Femur (tissue), 1 donor: ENCODE data around the gene TMEM201.
A peak's percentile ranks its signal among the peaks of the same experiment; 100 is the strongest.

ENCODE experiments used
- DNase-seq: peaks from one replicate; pipeline ENCODE4 v3.0.0-alpha.2; 2017

Gene TMEM201

DNA sequence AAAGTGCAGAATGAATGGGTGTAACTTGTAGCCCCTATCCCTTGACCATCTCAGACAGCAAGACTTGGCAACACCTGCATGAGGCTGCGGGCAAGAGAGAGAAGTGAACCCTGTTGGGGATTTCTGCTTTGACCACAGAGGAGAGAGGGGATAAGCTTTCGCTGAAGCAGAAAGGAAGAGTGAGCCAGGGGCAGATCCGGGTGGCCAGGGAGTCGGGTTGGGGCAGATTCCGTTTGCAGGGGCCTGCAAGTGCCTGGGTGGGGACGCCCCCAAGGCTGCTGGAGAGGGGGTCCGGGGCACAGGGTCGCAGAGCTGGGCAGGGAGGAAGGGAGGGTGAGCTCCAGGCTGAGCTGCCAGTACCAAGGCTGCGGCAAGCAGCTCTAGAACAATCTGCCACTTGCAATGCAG, 37.5 kb downstream of the TMEM201 start:
- no peak for DNase-seq

DNA sequence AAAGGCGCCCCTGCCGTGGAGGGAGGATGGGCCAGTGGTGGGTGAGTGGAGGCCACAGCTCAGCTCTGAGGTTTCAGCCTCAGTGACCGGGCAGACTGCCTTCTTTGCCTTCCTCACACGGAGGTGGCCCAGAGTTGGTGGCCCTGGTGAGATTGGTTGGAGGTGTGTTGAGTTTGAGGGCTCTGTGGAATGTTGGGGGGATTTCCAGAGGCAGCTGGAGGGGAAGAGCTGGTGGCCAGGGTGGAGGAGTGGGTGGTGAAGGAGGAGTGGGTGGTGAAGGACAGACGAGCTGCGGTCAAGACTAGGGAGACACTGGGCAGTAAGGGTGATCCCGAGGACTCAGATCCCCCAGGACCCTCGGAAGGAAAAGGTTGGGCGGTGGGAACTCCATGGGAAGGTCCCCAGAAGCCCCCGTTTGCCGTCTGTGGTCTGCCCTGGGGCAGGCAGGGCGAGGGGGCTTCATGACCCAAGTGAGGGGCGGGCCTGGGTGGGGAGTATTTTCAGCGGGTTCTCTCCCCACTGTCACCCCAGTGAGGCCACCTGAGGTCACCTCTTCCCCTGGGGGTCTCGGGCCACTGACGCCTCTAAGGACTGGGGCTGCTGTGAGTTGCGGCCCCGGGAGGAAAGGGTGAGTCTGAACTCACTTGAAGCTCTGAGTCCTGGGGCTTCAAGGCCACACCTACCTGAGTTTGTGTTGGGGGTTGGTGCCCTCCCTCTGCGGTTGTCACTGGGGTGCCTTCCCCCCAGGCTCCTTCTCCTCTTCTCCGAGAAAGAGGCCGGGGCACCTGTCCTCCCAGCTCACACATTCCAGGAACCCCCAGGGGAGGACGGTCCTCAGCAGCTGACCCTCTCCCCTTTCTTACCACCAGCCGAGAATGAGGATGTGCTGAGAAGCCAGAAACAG, 40.1 kb downstream of the TMEM201 start:
- no peak for DNase-seq

DNA sequence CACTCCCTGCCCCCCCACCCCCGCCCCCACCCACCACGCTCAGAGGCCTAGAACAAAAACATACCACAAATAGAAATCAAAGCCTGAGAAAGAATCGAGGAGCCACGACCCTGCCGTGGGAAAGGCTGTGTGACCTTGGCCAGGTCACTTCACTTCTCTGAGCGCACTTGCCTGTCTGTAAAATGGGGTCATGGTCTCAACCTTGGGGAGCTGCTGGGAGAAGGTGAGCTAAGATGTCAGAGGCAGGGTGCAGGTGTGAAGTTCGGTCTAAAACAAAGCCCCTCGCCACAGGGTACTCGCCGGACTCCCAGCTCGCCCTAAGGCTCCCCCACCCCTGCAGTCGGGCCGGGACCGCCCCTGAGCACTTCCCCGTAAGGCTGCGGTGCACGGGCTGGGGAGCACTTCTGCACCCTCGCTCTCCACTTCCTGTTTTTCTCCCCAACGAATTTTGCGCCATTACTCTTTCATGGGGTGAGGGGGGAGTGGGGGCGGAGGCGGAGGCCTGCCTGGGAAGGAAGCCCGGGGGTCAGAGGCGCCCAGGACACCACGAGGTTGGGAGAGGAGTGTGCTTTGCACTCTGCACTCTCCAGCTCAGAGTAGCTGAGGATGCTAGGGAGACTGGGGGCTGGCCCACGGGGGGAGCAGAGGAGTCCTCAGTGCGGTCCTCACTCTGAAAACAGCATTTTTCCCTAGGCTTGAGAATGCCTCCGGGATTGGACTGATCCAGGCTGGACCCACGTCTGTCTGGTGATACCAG, 40.9 kb downstream of the TMEM201 start:
- DNase-seq = peak; percentile 60

DNA sequence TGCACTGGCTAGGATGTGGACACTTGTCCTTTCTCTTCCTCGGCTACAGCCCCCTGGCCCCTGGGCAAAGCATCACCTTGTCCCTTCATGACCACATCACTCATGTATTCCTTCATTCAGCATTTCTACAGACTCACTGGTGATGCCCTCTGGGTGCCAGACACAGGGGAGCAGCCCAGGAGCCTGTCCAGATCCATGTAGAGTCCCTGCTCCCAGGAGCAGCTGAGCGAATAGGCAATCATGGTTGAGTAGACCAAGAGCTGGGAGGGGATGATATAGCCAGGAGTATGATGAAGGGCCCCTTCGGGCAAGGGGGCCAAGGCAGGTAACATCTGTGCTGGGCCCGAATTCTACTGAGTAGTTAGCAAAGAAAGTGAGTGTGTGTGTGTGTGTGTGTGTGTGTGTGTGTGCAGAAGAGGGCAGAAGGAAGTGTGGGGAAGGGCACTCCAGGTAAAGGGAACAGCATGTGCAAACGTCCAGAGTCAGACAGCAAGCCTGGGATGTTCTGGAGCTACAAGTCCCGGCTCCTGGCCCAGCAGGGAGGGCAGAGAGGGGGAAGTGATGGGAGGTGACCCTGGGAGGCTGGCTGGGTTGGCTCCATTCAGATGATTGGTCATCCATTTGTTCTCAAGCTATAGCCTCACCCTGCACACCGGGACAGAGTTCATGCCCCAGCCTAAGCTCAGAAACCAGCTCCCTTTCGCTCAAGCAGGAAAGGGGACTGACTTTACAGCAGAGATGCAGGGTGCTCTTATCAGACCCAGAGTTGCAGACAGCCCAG, 41.8 kb downstream of the TMEM201 start:
- no peak for DNase-seq

DNA sequence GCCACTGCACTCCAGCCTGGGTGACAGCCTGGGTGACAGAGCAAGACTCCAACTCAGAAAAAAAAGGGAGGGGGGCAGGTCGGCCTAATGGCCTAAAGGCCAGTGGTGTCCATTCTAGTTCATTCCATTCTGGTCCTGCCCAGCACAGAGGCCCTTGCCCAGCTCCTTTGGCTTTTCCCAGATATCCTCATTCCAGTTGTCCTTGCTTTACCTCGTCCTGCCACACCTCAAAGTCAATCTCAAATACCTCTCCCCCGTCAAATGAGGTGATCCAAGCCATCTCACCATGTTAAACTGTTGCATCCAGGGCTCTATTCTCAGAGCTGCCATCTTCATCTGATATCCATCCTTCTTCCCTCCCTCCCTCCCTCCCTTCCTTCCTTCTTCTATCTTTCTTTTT, 42.9 kb downstream of the TMEM201 start:
- no peak for DNase-seq

DNA sequence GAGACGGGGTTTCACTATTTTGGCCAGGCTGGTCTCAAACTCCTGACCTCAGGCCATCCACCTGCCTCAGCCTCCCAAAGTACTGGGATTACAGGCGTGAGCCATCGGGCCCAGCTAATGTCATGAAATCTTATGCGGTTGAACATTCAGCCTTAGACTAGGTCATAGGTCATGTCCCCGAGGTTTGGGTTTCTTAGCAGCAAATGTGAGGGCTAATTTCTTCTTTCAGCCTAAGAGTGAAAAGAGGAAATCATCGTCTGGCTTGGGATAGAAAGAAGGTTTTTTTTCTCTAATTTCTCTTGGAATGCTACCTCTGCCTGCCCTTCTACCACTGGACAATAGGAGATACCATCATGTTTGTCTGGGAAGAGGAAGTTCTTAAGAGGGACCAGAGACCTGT, 44.8 kb downstream of the TMEM201 start:
- DNase-seq = no peak

DNA sequence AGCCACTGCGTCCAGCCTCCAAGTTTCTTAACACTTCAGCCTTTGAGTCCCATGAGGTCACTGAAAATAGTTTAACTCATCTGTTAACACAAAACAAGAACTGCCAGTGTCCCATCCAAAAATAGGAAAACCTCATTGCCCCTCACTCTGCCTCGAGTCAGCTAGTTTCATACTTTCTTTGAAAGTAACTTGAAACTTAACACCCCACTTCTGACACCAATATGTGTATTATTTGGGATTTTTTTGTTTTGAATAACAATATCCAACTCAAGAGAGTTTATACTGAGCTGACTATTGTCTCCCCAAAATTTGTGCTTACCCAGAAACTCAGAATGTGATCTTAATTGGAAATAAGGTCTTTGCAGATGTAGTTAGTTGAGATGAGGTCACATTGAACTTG, 45.9 kb downstream of the TMEM201 start:
- no peak for DNase-seq

DNA sequence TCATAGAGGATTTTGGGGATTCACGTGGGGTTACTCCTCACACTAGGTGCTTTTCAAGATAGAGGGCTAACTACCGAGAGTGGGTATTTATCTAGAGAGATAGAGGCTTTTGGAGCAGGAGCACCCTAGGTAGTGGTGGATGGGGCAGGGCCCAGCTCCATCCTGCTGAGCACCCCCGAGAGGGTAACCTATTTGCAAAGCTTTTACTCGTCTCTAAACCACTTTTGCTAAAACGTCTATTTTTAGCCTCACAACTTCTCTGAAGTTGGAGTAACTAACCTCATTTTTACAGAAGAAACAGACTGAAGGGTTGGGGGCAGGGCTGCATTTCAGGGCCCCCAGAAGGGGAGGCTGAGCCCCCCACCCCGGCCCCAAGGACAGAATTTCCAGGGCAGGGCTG, 50.5 kb downstream of the TMEM201 start:
- no peak for DNase-seq

DNA sequence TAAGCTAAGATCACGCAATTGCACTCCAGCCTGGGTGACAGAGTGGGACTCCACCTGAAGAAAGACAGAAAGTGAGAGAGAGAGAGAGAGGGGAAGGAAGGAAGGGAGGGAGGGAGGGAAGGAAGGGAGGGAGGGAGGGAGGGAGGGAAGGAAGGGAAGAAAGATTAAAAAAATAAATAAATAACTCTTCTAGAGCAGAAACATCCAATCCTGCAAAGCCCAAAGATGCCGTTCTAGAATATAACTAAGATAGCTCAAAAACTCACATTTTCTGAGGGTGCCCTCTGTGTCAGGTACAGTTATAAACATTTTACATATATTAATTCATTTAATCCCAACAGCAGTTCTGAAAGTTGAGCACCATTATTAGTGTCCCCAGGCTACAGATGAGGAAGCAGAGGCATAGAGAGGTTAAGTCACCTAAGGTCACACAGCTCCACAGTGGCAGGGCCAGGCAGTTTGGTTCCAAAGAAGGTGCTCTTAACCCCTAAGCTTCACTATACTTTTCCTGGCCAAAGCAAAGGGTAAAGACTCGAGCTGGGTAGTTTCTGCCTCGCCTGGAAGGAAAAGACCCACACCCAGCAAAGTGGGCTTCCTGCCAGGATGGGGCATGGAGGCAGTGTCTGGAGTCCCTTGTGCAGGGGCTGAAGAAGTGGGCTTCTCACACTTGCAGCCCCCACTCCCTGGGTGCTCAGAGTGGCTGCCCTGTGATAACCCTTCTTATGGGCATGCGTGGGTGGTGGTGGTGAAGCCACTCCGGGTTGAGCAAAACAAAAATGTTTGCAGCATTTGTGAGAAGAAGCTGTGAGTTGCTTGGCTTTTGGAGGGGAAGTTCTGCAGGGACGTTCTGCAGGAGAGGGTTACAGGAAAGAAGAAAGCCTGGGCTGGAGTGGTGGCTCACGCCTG, 54.9 kb downstream of the TMEM201 start:
- no peak for DNase-seq

DNA sequence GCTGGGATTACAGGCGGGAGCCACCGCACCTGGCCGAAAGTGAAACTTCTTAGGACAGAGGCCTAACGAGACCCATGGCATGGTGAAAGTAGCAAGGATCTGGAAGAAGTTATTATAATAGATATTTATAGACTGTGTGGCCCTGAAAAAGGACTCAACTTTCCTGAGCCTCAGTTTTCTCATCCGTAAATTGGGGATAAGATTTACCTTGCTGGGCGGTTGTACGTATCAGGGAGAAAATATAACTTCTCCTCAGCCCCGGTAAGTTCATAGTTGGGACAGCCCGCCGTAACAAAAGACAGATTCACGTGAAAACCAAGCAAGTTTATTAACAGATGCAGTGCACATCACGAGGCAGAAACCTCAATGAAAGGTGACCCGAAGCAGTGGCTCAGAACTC, 57.3 kb downstream of the TMEM201 start:
- DNase-seq = no peak

DNA sequence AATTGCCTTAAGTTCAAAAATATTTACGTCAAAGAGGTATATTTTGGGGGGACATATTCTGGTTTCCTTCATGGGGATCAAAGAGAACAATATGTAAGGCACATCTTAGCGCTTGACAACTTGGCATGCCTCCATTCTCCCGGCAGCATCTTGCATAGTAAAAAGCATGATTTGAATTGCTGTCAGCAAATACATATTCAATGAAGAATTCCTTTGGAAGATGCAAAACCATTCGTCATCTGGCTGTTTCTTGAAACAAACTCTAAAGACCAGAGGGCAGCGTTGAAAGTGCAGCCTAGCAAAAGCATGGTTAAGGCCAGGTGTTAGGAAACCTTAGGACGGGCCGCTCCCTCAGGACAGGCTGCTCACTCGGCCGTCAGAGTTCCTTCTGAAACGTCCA, 59.5 kb downstream of the TMEM201 start:
- no peak for DNase-seq

DNA sequence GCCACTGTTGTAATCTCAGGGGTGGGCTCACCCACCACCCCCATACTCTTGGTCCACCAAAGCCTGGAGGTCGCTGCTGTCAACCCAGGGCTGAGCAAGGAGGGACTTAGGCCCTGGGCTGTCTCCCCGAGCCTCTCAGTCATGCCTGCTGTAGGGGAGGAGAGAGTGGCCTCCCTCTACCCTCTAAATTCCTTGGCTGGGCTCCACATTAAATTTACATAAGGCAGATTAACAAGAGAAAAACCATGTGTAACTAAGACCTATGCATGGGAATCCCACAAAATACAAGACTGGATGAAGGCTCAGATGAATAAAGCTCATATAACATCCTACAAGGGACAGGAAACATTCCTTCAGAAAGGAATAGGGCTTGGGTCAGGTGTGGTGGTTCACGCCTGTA, 61.1 kb downstream of the TMEM201 start:
- DNase-seq = no peak

DNA sequence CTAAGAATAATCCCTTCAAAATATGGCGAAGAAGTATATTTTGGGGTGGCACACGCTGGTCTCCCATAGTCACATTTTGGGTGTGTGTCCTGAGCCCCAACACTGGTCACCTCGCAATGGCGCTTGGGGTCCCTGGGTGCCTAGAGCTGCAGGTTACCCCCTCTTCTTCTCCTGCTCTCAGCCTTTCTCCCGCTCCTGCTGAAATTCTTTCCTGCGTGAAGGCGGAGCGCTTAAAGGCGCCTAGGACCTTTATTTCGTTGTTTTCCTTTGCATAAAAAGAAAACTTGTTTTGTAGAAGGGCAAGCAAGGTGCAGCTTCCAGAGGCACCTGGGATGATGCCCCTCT, 62.5 kb downstream of the TMEM201 start:
- DNase-seq = no peak

DNA sequence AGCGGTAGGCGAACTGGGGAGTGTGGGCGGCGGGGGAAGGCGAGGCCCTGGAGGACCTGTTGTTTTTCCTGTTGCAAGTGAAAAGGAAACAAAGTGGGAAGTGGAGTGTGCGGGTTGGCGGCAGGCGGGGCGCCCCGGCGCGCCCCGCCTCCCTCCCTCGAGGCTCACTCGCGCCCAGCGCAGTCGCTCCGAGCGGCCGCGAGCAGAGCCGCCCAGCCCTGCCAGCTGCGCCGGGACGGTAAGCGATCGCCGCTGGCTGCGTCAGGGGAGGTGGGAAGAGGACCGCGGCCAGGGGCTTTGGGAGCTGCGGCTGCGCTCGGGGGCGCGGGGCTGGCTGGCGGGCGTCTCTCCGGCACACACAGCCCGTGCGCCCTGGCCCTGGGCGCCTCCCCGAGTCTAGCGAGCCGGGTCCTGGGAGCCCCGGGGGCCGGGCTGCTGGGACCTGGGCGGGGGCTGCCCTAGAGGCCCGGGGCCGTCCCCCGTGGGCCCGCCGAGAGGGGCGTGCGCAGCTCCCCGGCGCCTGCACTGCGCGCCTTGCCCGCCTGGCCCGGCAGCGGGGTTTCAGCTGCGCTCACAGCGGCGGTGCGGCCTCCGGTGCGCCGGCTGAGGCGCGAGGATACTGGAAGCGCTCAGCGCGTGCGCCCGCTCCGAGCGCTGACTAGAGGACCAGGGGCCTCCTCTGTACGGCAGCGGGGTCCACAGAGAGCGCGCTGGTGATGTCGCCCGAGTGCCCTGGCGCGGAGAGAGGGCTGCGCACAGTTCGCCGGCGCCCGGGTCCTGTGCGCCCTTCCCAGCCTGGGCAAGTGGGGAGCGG, 63.1 kb downstream of the TMEM201 start, which contains the start of gene PIK3CD:
Gene PIK3CD (plus strand): TSS at position 167 of the 814 bp plus-strand sequence. CDS start 58,725 bp downstream, outside the sequence.
- no peak for DNase-seq

DNA sequence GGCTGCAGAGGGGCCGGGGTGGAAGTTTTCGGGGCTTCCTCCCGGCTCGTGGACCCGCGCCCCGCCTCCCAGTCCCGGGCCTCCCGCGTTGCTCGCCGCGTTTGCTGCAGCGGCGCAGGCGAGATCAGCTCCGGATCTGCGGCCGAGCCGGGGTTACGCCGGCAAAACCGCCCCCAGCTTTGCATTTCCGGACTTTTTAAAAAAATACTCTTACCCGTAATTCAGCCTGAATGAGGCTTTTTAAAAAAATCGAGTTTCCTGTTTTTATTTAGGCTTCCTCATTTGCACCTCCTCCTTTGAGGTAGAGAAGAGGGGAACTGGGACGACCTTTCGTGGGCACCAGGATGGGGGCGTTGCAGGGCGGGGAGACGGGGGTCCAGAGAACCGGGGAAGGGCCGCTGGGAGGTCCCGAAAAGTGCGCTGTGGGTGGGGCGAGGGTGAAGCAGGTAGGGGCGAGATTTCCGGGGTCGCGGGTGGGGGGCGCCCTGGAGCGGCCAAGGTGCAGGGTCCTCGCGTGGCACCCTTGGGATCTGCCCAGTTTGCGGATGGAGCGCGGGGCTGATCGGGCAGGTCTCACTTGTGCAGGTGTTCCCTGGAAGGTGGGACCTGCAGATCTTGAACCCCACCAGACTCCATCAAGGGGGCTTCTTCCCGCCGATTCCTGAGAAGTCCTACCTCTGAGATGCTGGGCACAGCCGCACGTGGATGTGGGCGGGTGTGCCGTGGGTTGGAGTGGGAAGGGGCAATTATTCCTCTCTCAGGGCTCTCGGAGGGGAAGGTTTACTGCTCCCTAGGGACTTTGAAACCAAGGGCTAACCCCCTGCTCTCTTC, 63.9 kb downstream of the TMEM201 start:
- no peak for DNase-seq

DNA sequence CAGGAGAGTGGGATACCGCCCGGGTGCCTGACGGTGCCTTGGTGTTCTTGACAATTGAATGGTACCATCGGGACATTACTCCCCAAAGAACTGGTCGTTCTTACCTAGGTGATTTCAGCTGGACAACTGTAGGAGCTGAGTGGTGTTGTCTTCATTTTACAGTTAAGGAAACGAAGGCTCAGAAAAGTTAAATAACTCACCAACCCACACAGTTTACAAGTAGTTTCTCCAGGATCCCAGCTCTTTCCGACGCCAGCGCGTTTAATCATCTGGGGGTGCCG, 64.4 kb downstream of the TMEM201 start:
- no peak for DNase-seq

DNA sequence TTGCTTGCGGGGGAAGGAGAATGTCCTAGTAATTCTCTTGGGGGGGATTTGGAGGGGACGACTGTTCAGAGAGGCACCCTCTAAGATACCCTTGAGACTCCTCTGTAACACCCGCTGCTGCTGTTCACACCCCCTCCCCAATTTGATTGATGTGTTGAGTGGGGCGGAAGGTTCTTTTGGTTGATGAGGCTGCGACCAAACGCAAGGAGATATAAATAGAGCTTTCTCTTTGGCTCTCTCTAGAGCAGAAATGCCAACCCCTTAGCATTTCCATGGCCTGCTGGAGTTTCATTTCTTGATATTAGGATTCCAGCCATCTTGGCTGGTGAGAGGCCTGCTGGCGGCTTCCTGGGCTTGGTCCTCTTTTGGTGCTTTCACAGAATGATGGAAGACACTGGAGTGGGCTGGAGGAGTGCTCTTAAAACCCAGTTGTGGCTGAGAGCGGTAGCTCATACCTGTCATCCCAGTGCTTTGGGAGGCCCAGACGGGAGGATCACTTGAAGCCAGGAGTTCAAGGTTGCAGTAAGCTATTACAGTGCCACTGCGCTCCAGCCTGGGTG, 64.9 kb downstream of the TMEM201 start:
- DNase-seq = no peak

DNA sequence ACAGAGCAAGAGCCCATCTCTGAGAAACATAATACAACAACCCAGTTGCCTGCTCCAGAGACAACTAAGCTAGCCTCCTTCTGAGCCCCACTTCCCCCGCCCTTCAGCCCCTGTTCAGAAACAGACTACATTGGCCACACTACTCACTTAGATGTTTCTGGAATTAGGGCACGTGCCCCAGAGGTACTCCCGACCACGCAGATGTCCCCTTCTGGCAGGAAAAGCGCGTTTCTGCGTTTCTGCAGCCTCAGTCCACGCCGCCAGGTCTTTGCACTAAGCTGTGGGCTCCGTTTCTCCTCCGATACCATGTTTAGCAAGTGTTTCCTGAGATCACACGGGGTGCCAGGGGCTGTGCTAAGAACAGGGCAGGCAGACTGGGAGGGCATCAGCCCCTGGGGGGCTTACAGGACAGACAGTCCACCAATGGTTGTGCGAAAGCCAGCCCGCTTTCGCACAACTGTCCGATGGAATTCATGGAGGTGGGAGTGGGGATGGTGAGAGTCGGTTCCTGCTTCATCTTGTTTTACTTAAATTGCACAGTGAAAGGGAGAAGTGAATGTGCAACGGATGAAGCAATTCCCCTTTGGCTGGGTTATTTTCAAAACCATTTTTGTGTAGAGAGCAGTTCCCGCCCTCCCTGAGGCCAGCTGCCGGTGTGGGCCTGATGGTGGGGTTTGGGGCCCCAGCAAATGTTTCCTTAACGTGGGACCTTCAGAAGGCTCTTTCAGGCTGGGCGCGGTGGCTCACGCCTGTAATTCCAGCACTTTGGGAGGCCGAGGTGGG, 65.5 kb downstream of the TMEM201 start:
- DNase-seq = peak; percentile 36
